CD4-positive, alpha-beta T cell (primary cell): ENCODE results near the gene ROBO2. TPM values are rescaled to one million over a fixed set of nuclear protein-coding genes. Genes with fewer than 3 reads are reported as not detected.

Experiments
- ATAC-seq: fragments of 200-7000 bp; cut with Tn5 transposase; one replicate; pipeline ENCODE4 v1.10.0; 2022; ENCODE audit warnings: mild to moderate bottlenecking; ENCODE audit not compliant: poor library complexity
- CTCF ChIA-PET: fragments of 350-600 bp; sonication (Branson Sonifier 250); formaldehyde crosslinking; loops from one replicate; lab custom pipeline; 2021; ENCODE audit warnings: antibody characterized with exemption, inconsistent platforms; lab: Charles Lee
- POLR2A ChIA-PET: fragments of 350-600 bp; sonication (Branson Sonifier 250); formaldehyde crosslinking; loops from one replicate; lab custom pipeline; 2021; ENCODE audit warnings: antibody characterized with exemption, inconsistent platforms; lab: Charles Lee
- DNase-seq, 14 experiments: peaks; one replicate each; pipeline ENCODE4 v3.0.0-alpha.2; 2013 to 2020; ENCODE audit warnings: mixed read lengths in 2 of 14
- H3K27ac ChIP-seq, 2 donors: one replicate each; pipeline versions ENCODE4 v1.5.1 to v1.7.0; 2013; ENCODE audit warnings: low read length in 2 of 2, low read depth in 1 of 2, mild to moderate bottlenecking in 1 of 2
- H3K27me3 ChIP-seq, 2 experiments: 1 replicate in 1 of 2; 2 replicates in 1 of 2; pipeline versions ENCODE4 v1.6.1 to v1.7.0; 2013; ENCODE audit warnings: low read length in 2 of 2, control low read depth in 1 of 2, mild to moderate bottlenecking in 1 of 2, moderate library complexity in 1 of 2; ENCODE audit not compliant: insufficient read depth in 2 of 2, control insufficient read depth in 1 of 2
- H3K36me3 ChIP-seq: one replicate; pipeline ENCODE4 v1.6.1; 2013; ENCODE audit warnings: low read length, control low read depth; ENCODE audit not compliant: insufficient read depth
- H3K4me1 ChIP-seq: one replicate; pipeline ENCODE4 v1.6.1; 2013; ENCODE audit warnings: low read length, control low read depth; ENCODE audit not compliant: insufficient read depth
- H3K4me3 ChIP-seq: one replicate; pipeline ENCODE4 v1.5.1; 2013; ENCODE audit warnings: mild to moderate bottlenecking, low read length, moderate library complexity
- H3K9me3 ChIP-seq, 2 experiments: 1 replicate in 1 of 2; 2 replicates in 1 of 2; pipeline versions ENCODE4 v1.6.1 to v1.7.0; 2013; ENCODE audit warnings: low read length in 2 of 2, mild to moderate bottlenecking in 2 of 2, control low read depth in 1 of 2, moderate library complexity in 1 of 2; ENCODE audit not compliant: control insufficient read depth in 1 of 2, insufficient read depth in 1 of 2
- H3K27ac Mint-ChIP-seq: one replicate; pipeline ENCODE4 v1.8.0; 2020; ENCODE audit warnings: mixed read lengths
- H3K27me3 Mint-ChIP-seq: one replicate; pipeline ENCODE4 v1.8.0; 2021; ENCODE audit warnings: mixed read lengths
- H3K36me3 Mint-ChIP-seq: one replicate; pipeline ENCODE4 v1.8.0; 2021; ENCODE audit warnings: low read depth, mixed read lengths
- H3K4me1 Mint-ChIP-seq: one replicate; pipeline ENCODE4 v1.8.0; 2021; ENCODE audit warnings: low read depth, mixed read lengths
- H3K4me3 Mint-ChIP-seq: one replicate; pipeline ENCODE4 v1.8.0; 2020; ENCODE audit warnings: mild to moderate bottlenecking, mixed read lengths
- H3K9me3 Mint-ChIP-seq: one replicate; pipeline ENCODE4 v1.8.0; 2020; ENCODE audit warnings: mixed read lengths
- intact Hi-C, 2 experiments: fragments of 100-400 bp; cut with DNase I in 1 of 2; cut with micrococcal nuclease in 1 of 2; formaldehyde crosslinking; loops; one replicate each; pipeline versions ENCODE4 v1.15.1 to v1.9.0; 2023 to 2025; cut with DNase I, micrococcal nuclease
- total RNA-seq, 174 experiments: library from RNA in 2 of 174; stranded (reverse) in 2 of 174; gene quantifications; one replicate each; pipeline ENCODE4 v1.2.3 and lab custom pipeline; 2021 to 2026
- TF ChIP-seq, protein P1 (sequence below): fragments of 200-600 bp; IDR thresholded peaks from one replicate; pipeline ENCODE4 v1.8.0; 2022; ENCODE audit warnings: antibody characterized with exemption, mild to moderate bottlenecking

The ROBO2 gene
- total RNA-seq, 2 experiments from 2014 or later, result not detected

DNA sequence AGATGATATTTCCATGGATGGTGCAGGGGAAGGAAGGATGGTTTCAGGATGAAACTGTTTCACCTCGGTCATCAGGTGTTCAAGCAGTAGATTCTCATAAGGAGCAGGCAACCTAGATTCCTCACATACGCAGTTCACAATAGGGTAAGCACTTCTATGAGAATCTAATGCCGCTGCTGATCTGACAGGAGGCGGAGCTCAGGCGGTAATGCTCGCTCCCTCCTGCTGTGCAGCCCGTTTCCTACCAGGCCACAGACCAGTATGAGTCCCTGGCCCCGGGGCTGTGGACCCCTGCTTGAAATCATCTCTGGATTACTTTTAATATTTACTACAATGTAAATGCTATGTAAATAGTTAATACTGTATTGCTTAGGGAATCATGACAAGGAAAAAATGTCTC, 241.8 kb downstream of the ROBO2 start:
- H3K36me3 Mint-ChIP-seq, result no peaks in the 10 kb centered on the region
- DNase-seq (no peak), ATAC-seq (no peak)
- no peaks in the 10 kb centered on the region for H3K27me3 Mint-ChIP-seq
- no peak overlapping the region for H3K4me3 Mint-ChIP-seq
- Histone ChIP-seq H3K27me3 (no peaks in the 10 kb centered on the region), H3K4me1 (no peaks in the 10 kb centered on the region), H3K4me3 (no peak overlapping the region), H3K27ac (no peak overlapping the region), H3K9me3 (peaks cover 0 to 4% of the 10 kb centered on the region in 2 experiments), H3K36me3 (no peaks in the 10 kb centered on the region)
- ChIA-PET CTCF (no interaction called here), POLR2A (no interaction called here)
- intact Hi-C loops, result no loop called here
- H3K9me3 Mint-ChIP-seq, result peaks cover 8% of the 10 kb centered on the region
- H3K4me1 Mint-ChIP-seq, result no peaks in the 10 kb centered on the region
- TF ChIP-seq, protein P1, sequence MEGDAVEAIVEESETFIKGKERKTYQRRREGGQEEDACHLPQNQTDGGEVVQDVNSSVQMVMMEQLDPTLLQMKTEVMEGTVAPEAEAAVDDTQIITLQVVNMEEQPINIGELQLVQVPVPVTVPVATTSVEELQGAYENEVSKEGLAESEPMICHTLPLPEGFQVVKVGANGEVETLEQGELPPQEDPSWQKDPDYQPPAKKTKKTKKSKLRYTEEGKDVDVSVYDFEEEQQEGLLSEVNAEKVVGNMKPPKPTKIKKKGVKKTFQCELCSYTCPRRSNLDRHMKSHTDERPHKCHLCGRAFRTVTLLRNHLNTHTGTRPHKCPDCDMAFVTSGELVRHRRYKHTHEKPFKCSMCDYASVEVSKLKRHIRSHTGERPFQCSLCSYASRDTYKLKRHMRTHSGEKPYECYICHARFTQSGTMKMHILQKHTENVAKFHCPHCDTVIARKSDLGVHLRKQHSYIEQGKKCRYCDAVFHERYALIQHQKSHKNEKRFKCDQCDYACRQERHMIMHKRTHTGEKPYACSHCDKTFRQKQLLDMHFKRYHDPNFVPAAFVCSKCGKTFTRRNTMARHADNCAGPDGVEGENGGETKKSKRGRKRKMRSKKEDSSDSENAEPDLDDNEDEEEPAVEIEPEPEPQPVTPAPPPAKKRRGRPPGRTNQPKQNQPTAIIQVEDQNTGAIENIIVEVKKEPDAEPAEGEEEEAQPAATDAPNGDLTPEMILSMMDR, result no peak
- no peak overlapping the region for H3K27ac Mint-ChIP-seq

DNA sequence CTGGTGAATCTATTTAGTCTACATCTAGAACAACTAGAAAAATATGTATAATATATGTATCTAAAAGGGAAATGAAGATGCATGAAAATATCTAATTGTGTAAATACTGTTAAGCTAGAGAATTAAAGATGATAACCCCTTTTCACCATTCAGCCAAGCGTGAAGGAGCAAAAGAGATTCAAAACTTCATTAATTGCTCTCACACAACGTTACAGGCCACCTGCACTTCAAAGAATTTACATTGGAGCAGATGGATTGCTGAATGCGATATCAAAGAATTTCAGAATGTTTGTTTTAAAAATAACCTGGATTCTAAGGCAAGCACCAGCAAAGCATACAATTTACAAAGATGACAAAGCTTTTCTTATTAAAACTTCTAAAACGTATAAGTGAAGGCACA, 243.2 kb downstream of the ROBO2 start:
- Mint-ChIP-seq H3K4me1 (no peaks in the 10 kb centered on the region), H3K27ac (no peak overlapping the region)

DNA sequence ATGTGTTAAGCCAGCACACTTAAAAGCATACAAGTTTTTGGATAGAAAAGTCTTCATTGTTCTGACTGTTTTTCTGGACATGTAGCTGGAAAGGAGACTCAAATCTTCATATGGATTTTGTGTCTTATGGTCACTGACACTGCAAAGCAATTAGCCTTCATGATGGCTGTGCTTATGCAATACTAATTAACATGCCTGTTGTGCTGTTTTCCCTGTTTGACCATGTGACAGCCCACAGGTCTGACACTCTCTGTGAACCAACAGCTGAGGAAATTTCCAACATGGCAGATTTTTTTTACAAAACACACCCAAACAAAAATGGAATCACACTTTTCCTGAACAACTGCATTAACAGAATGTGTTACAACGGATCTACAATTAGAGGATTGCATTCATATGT, 248.4 kb downstream of the ROBO2 start:
- H3K4me3 ChIP-seq, result no peak overlapping the region
- Mint-ChIP-seq H3K36me3 (no peaks in the 10 kb centered on the region), H3K27ac (no peak overlapping the region), H3K4me1 (no peaks in the 10 kb centered on the region), H3K4me3 (no peak overlapping the region), H3K27me3 (no peaks in the 10 kb centered on the region), H3K9me3 (peaks cover 12% of the 10 kb centered on the region)
- POLR2A ChIA-PET, result no interaction called here
- no peaks in the 10 kb centered on the region for H3K9me3 ChIP-seq
- intact Hi-C loops, result no loop called here
- TF ChIP-seq, protein P1, result no peak
- DNase-seq, result no peak
- no peak for ATAC-seq
- H3K4me1 ChIP-seq, result no peaks in the 10 kb centered on the region
- no peak overlapping the region for H3K27ac ChIP-seq
- no peaks in the 10 kb centered on the region for H3K27me3 ChIP-seq
- CTCF ChIA-PET, result no interaction called here
- no peaks in the 10 kb centered on the region for H3K36me3 ChIP-seq

More for the DNA sequence above, 243.2 kb downstream of the ROBO2 start:
- H3K36me3 ChIP-seq, result no peaks in the 10 kb centered on the region
- CTCF ChIA-PET, result no interaction called here
- no peaks in the 10 kb centered on the region for H3K27me3 ChIP-seq
- H3K27ac ChIP-seq, result no peak overlapping the region
- Mint-ChIP-seq H3K4me3 (no peak overlapping the region), H3K9me3 (peaks cover 11% of the 10 kb centered on the region), H3K27me3 (no peaks in the 10 kb centered on the region), H3K36me3 (no peaks in the 10 kb centered on the region)
- no peak overlapping the region for H3K4me3 ChIP-seq
- TF ChIP-seq, protein P1, result no peak
- peaks cover 0 to 4% of the 10 kb centered on the region in 2 experiments for H3K9me3 ChIP-seq
- H3K4me1 ChIP-seq, result no peaks in the 10 kb centered on the region
- POLR2A ChIA-PET, result no interaction called here
- no peak for DNase-seq
- no peak for ATAC-seq
- intact Hi-C loops, result no loop called here
